MM.1S (cell line): ENCODE data around the gene PLA2G15.

Source experiments
- EZH2phosphoT487 ChIP-seq: fragments of 300-600 bp; sonication (generic); IDR thresholded peaks from 2 replicates; pipeline ENCODE4 v1.6.1; 2018; ENCODE audit warnings: antibody characterized with exemption, low read length
- TF ChIP-seq, protein P1 (sequence below): fragments of 300-600 bp; sonication (generic); IDR thresholded peaks from 2 replicates; pipeline ENCODE4 v1.5.1; 2016; ENCODE audit warnings: antibody characterized with exemption, low read length, mixed read lengths

DNA sequence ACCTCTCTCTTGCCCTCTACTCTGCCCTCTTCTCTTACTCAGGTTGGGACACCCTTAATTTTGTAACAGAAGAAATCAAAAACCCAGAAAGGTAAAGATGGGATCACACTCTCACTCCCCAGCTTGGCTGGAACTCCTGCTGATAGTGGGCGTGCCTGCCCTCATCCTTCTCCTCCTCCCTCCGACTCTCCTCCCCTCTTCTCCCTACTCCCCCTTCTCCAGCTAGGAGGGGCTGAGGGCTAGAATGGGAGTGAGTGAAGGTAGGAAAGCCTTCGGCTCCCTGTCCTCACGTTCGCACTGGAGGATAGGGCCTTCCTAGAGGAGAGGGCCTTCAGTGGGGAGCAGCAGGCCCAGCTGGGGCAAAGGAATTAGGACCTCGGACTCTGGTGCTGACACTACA, 45.3 kb downstream of the PLA2G15 start:
- TF ChIP-seq, protein P1, sequence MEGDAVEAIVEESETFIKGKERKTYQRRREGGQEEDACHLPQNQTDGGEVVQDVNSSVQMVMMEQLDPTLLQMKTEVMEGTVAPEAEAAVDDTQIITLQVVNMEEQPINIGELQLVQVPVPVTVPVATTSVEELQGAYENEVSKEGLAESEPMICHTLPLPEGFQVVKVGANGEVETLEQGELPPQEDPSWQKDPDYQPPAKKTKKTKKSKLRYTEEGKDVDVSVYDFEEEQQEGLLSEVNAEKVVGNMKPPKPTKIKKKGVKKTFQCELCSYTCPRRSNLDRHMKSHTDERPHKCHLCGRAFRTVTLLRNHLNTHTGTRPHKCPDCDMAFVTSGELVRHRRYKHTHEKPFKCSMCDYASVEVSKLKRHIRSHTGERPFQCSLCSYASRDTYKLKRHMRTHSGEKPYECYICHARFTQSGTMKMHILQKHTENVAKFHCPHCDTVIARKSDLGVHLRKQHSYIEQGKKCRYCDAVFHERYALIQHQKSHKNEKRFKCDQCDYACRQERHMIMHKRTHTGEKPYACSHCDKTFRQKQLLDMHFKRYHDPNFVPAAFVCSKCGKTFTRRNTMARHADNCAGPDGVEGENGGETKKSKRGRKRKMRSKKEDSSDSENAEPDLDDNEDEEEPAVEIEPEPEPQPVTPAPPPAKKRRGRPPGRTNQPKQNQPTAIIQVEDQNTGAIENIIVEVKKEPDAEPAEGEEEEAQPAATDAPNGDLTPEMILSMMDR, result no peak
- no peak for TF ChIP-seq EZH2phosphoT487
